Neural cell (in vitro differentiated cells): Measurements from ENCODE around the gene PTOV1. TPM values are rescaled to one million over a fixed set of nuclear protein-coding genes. Genes with fewer than 3 reads are reported as not detected.
A peak's percentile ranks its signal among the peaks of the same experiment; 100 is the strongest.

ENCODE experiments used
- H2AFZ ChIP-seq: fragments of 200-600, 300-800 bp; sonication (generic), shearing (Covaris generic); 2 replicates; pipeline ENCODE4 v1.6.0; 2014; ENCODE audit warnings: low read depth, mild to moderate bottlenecking, antibody characterized with exemption, low read length, moderate library complexity
- H3F3A ChIP-seq: fragments of 200-600 bp; shearing (Covaris generic); 2 replicates; pipeline ENCODE4 v1.6.1; 2016; ENCODE audit warnings: mild to moderate bottlenecking, moderate library complexity, mixed read lengths, antibody characterized with exemption, low read length; ENCODE audit not compliant: insufficient read depth, poor library complexity, severe bottlenecking
- H3K27ac ChIP-seq: fragments of 200-600, 300-800 bp; sonication (generic), shearing (Covaris generic); 2 replicates; pipeline ENCODE4 v1.5.1; 2014; ENCODE audit warnings: mild to moderate bottlenecking, low read length, moderate library complexity
- H3K27me3 ChIP-seq: fragments of 300-800, 200-600 bp; sonication (generic), shearing (Covaris generic); 2 replicates; pipeline ENCODE4 v1.6.0; 2014; ENCODE audit warnings: mild to moderate bottlenecking, low read depth, low read length, moderate library complexity; ENCODE audit not compliant: insufficient read depth
- H3K36me3 ChIP-seq: fragments of 300-800, 200-600 bp; sonication (generic), shearing (Covaris generic); 2 replicates; pipeline ENCODE4 v1.5.1; 2014; ENCODE audit warnings: mild to moderate bottlenecking, antibody characterized with exemption, low read length, moderate library complexity; ENCODE audit not compliant: insufficient read depth
- H3K4me2 ChIP-seq: fragments of 300-800, 200-600 bp; sonication (generic), shearing (Covaris generic); 2 replicates; pipeline ENCODE4 v1.6.0; 2014; ENCODE audit warnings: mild to moderate bottlenecking, low read length
- H3K4me3 ChIP-seq: fragments of 300-800, 200-600 bp; sonication (generic), shearing (Covaris generic); 2 replicates; pipeline ENCODE4 v1.5.1; 2014; ENCODE audit warnings: mild to moderate bottlenecking, low read length, moderate library complexity
- H3K79me2 ChIP-seq: fragments of 200-600 bp; shearing (Covaris generic); replicated peaks from 2 replicates; pipeline ENCODE4 v1.6.0; 2014; ENCODE audit warnings: mild to moderate bottlenecking, low read length, moderate library complexity; ENCODE audit not compliant: insufficient read depth
- H3K9ac ChIP-seq: fragments of 300-800, 200-600 bp; sonication (generic), shearing (Covaris generic); 2 replicates; pipeline ENCODE4 v1.6.1; 2016; ENCODE audit warnings: mild to moderate bottlenecking, low read length, mixed read lengths
- H3K9me2 ChIP-seq: fragments of 200-600 bp; shearing (Covaris generic); 2 replicates; pipeline ENCODE4 v1.6.1; 2016; ENCODE audit warnings: mild to moderate bottlenecking, low read length, mixed read lengths; ENCODE audit not compliant: insufficient read depth
- H3K9me3 ChIP-seq: fragments of 200-600, 300-800 bp; sonication (generic), shearing (Covaris generic); 2 replicates; pipeline ENCODE4 v1.6.1; 2016; ENCODE audit warnings: mild to moderate bottlenecking, mixed run types, low read length, moderate library complexity, mixed read lengths
- H4K20me1 ChIP-seq: fragments of 200-600 bp; shearing (Covaris generic); 2 replicates; pipeline ENCODE4 v1.6.1; 2016; ENCODE audit warnings: mild to moderate bottlenecking, mixed run types; ENCODE audit not compliant: insufficient read depth
- EP300 ChIP-seq: fragments of 450-650 bp; conservative IDR thresholded peaks from 2 replicates; pipeline ENCODE4 v1.6.1; 2014; ENCODE audit warnings: antibody characterized with exemption, mild to moderate bottlenecking, moderate library complexity; ENCODE audit not compliant: poor library complexity, severe bottlenecking
- EZH2 ChIP-seq: fragments of 200-600, 300-800 bp; shearing (Covaris generic), sonication (generic); IDR thresholded peaks from 2 replicates; pipeline ENCODE4 v1.6.1; 2014; ENCODE audit warnings: antibody characterized with exemption, low read length, borderline replicate concordance, mild to moderate bottlenecking; ENCODE audit not compliant: insufficient read depth, poor library complexity, severe bottlenecking
- MXI1 ChIP-seq: fragments of 450-650 bp; conservative IDR thresholded peaks from 2 replicates; pipeline ENCODE4 v1.6.1; 2014; ENCODE audit warnings: antibody characterized with exemption, mild to moderate bottlenecking; ENCODE audit not compliant: poor library complexity, severe bottlenecking
- POLR2AphosphoS5 ChIP-seq: IDR thresholded peaks from 2 replicates; pipeline ENCODE4 v1.6.1; 2012
- RAD21 ChIP-seq: fragments of 450-650 bp; conservative IDR thresholded peaks from 2 replicates; pipeline ENCODE4 v1.6.1; 2014; ENCODE audit warnings: antibody characterized with exemption, mild to moderate bottlenecking, moderate library complexity
- SMC3 ChIP-seq: fragments of 450-650 bp; conservative IDR thresholded peaks from 2 replicates; pipeline ENCODE4 v1.6.1; 2014; ENCODE audit warnings: antibody characterized with exemption, mild to moderate bottlenecking, moderate library complexity; ENCODE audit not compliant: poor library complexity
- TAF1 ChIP-seq: IDR thresholded peaks from 2 replicates; pipeline ENCODE4 v1.6.1; 2012; ENCODE audit warnings: low read depth
- polyA minus RNA-seq: library from RNA; depleted of rRNA, polyadenylated mRNA; stranded (reverse); fragments of >200 nt; gene quantifications from 2 replicates; pipeline ENCODE4 v1.2.3, GENCODE V29; 2014
- polyA plus RNA-seq: library from polyadenylated mRNA; depleted of rRNA; stranded (reverse); fragments of >200 nt; gene quantifications from 2 replicates; pipeline ENCODE4 v1.2.3, GENCODE V29; 2014
- TF ChIP-seq, protein P1 (sequence below): IDR thresholded peaks from 2 replicates; pipeline ENCODE4 v1.6.1; 2012; ENCODE audit warnings: borderline replicate concordance
- TF ChIP-seq, protein P2 (sequence below): fragments of 450-650 bp; IDR thresholded peaks from 2 replicates; pipeline ENCODE4 v1.5.1; 2014; ENCODE audit warnings: antibody characterized with exemption, mild to moderate bottlenecking, moderate library complexity; ENCODE audit not compliant: poor library complexity, severe bottlenecking

The PTOV1 gene
- polyA plus RNA-seq, result 199 and 288 TPM in 2 replicates
- polyA minus RNA-seq, result 122 and 133 TPM in 2 replicates

DNA sequence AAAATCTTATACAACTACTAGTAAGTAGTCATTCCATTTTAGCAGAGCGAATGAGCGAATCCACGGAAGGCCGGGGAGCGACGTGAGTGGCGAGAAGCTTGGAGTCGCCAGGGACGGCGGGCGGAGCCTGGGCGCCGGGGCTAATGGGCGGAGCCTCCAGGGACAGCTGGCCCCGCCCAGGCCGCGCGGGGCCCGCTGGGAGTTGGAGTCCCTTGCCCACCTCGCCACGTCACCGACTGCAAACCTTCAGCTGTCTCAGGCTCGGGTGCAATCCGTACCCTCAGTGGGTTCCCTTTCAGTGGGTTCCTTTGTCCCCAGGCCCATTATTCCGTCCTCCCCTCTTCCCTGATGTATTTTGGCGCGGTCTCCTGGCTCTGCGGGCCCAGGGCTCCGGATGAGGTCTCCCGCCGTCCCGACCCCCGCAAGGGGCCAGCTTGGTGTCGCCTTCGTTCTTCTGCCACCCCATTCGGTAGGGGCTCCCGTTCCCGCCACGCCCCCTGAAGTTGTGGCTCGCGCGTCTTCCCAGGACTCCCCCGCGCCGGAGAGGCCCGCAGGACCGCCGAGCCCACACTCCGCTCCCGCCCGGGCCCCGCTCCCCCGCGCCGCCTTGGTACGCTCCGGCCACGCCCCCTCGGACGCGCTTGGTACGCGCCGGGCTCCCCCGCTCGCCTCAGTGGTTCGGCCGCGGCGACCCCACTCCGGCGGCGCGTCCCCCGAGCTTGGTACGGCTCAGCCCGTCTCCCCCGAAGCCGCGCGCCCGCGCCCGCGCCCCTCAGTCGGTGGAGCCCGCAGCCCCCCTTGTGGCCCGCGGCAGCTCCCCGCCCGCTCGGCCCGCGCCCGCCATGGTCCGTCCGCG lies at the start of gene PTOV1:
PTOV1 (plus strand) TSS at position 673 of the 856 bp plus-strand sequence.
- Histone ChIP-seq H4K20me1 (peaks cover 31% of the 10 kb centered on the region), H3K9ac (peak within 1 kb of the TSS; percentile 89), H2AFZ (peak within 1 kb of the TSS; percentile 66)

DNA sequence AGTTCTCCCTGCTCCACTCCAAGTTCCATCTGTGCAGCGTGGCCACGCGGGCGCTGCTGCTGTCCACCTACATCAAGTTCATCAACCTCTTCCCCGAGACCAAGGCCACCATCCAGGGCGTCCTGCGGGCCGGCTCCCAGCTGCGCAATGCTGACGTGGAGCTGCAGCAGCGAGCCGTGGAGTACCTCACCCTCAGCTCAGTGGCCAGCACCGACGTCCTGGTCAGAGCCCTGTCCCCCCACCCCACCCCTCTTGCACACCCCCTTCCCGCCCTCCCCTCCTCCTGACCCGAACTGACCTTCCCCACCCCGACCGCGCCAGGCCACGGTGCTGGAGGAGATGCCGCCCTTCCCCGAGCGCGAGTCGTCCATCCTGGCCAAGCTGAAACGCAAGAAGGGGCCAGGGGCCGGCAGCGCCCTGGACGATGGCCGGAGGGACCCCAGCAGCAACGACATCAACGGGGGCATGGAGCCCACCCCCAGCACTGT lies 49.5 kb upstream of the PTOV1 start:
- no peaks in the 10 kb centered on the region for H3F3A ChIP-seq
- H2AFZ ChIP-seq, result no peak overlapping the region
- no peaks in the 10 kb centered on the region for H4K20me1 ChIP-seq
- H3K79me2 ChIP-seq, result no peaks in the 10 kb centered on the region
- no peaks in the 10 kb centered on the region for H3K36me3 ChIP-seq
- H3K4me2 ChIP-seq, result no peak overlapping the region
- peak overlapping the region; percentile 54 for H3K4me3 ChIP-seq
- H3K27ac ChIP-seq, result no peak overlapping the region
- H3K9ac ChIP-seq, result peak overlapping the region; percentile 60
- no peaks in the 10 kb centered on the region for H3K9me3 ChIP-seq
- no peaks in the 10 kb centered on the region for H3K9me2 ChIP-seq
- TF ChIP-seq, protein P1, sequence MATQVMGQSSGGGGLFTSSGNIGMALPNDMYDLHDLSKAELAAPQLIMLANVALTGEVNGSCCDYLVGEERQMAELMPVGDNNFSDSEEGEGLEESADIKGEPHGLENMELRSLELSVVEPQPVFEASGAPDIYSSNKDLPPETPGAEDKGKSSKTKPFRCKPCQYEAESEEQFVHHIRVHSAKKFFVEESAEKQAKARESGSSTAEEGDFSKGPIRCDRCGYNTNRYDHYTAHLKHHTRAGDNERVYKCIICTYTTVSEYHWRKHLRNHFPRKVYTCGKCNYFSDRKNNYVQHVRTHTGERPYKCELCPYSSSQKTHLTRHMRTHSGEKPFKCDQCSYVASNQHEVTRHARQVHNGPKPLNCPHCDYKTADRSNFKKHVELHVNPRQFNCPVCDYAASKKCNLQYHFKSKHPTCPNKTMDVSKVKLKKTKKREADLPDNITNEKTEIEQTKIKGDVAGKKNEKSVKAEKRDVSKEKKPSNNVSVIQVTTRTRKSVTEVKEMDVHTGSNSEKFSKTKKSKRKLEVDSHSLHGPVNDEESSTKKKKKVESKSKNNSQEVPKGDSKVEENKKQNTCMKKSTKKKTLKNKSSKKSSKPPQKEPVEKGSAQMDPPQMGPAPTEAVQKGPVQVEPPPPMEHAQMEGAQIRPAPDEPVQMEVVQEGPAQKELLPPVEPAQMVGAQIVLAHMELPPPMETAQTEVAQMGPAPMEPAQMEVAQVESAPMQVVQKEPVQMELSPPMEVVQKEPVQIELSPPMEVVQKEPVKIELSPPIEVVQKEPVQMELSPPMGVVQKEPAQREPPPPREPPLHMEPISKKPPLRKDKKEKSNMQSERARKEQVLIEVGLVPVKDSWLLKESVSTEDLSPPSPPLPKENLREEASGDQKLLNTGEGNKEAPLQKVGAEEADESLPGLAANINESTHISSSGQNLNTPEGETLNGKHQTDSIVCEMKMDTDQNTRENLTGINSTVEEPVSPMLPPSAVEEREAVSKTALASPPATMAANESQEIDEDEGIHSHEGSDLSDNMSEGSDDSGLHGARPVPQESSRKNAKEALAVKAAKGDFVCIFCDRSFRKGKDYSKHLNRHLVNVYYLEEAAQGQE, result no peak
- TF ChIP-seq, protein P2, sequence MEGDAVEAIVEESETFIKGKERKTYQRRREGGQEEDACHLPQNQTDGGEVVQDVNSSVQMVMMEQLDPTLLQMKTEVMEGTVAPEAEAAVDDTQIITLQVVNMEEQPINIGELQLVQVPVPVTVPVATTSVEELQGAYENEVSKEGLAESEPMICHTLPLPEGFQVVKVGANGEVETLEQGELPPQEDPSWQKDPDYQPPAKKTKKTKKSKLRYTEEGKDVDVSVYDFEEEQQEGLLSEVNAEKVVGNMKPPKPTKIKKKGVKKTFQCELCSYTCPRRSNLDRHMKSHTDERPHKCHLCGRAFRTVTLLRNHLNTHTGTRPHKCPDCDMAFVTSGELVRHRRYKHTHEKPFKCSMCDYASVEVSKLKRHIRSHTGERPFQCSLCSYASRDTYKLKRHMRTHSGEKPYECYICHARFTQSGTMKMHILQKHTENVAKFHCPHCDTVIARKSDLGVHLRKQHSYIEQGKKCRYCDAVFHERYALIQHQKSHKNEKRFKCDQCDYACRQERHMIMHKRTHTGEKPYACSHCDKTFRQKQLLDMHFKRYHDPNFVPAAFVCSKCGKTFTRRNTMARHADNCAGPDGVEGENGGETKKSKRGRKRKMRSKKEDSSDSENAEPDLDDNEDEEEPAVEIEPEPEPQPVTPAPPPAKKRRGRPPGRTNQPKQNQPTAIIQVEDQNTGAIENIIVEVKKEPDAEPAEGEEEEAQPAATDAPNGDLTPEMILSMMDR, result no peak
- TF ChIP-seq SMC3 (no peak), MXI1 (no peak), POLR2AphosphoS5 (no peak), EP300 (no peak)
- H3K27me3 ChIP-seq, result no peaks in the 10 kb centered on the region

More for the DNA sequence above, at the start of gene PTOV1:
- H3K27me3 ChIP-seq, result no peaks in the 10 kb centered on the region
- H3K4me3 ChIP-seq, result peak within 1 kb of the TSS; percentile 76
- H3K27ac ChIP-seq, result peak within 1 kb of the TSS; percentile 95
- H3K36me3 ChIP-seq, result peaks cover 4% of the 10 kb centered on the region
- peak within 1 kb of the TSS; percentile 52 for H3K4me2 ChIP-seq
- no peaks in the 10 kb centered on the region for H3F3A ChIP-seq
- TF ChIP-seq EZH2, result no peak
- peak; percentile 56 for TF ChIP-seq TAF1
- peak; percentile 77 for TF ChIP-seq MXI1
- peak; percentile 37 for TF ChIP-seq RAD21
- TF ChIP-seq, protein P1, result peak; percentile 88
- peak; percentile 80 for TF ChIP-seq EP300
- TF ChIP-seq POLR2AphosphoS5, result peak; percentile 82
- TF ChIP-seq, protein P2, result no peak
- peak; percentile 44 for TF ChIP-seq SMC3
- peaks cover 34% of the 10 kb centered on the region for H3K79me2 ChIP-seq
- no peaks in the 10 kb centered on the region for H3K9me2 ChIP-seq
- no peaks in the 10 kb centered on the region for H3K9me3 ChIP-seq
